Gastroesophageal sphincter (tissue), 3 donors: ENCODE results near the gene TSHZ2.

Experiments
- CTCF ChIP-seq, 4 experiments: fragments of 200-600 bp in 2 of 4; fragments of 450-650 bp in 2 of 4; sonication (generic) in 1 of 4; IDR thresholded peaks; one replicate each; pipeline ENCODE4 v1.5.1; 2017 to 2019; ENCODE audit warnings: antibody characterized with exemption in 4 of 4, mild to moderate bottlenecking in 2 of 4, moderate library complexity in 2 of 4
- POLR2A ChIP-seq, 2 donors: fragments of 450-650 bp; IDR thresholded peaks; one replicate each; pipeline ENCODE4 v1.6.1; 2017; ENCODE audit warnings: antibody characterized with exemption in 2 of 2, mild to moderate bottlenecking in 2 of 2, moderate library complexity in 1 of 2
- POLR2AphosphoS5 ChIP-seq: sonication (generic); formaldehyde crosslinking; IDR thresholded peaks from one replicate; pipeline ENCODE4 v1.6.1; 2017; ENCODE audit warnings: antibody characterized with exemption

DNA sequence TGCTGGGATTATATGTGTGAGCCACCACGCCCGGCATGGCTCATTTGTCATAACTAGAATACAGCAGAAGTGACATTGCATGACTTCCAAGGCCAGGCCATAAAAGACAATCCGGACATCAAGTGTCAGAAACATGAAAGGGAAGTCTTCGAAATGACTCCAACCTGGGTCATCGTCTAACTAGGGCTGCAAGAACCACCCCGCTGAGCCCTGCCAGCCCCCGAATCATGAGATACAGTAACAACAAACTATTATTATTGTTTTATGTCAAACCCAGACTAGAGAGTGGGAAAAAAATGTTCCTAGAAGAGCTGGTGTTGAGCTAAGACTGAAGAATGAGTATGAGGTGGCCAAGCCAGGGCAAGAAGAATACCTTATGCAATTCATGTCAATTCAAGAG is 561.9 kb downstream of the TSHZ2 start:
- TF ChIP-seq CTCF (IDR thresholded peaks at IDR 0.05), result no peak
- no peak for TF ChIP-seq POLR2A (IDR thresholded peaks at IDR 0.05)
- no peak for TF ChIP-seq POLR2AphosphoS5
